Amniotic stem cell (primary cell): ENCODE results near the gene TBXAS1.

Experiments
- DNase-seq: peaks from one replicate; lab custom pipeline; 2025; lab: John Stamatoyannopoulos, UW

Gene TBXAS1

GRCh38 chr7:140000666-140001268 is 171.7 kb downstream of the TBXAS1 start:
- DNase-seq: no peak

- peak; percentile 33 for DNase-seq
Measured at GRCh38 chr7:140003913-140004382, 174.9 kb downstream of the TBXAS1 start.

GRCh38 chr7:140004672-140005071 is 175.6 kb downstream of the TBXAS1 start:
- DNase-seq: no peak

- DNase-seq: no peak
Measured at GRCh38 chr7:140005341-140005740, 176.3 kb downstream of the TBXAS1 start.

GRCh38 chr7:140005754-140006503 is 176.9 kb downstream of the TBXAS1 start:
- no peak for DNase-seq

- DNase-seq: no peak
Measured at GRCh38 chr7:140006600-140006999, 177.5 kb downstream of the TBXAS1 start.

- DNase-seq: no peak
Measured at GRCh38 chr7:140007051-140007690, 178.1 kb downstream of the TBXAS1 start.

GRCh38 chr7:140008755-140009610 is 179.9 kb downstream of the TBXAS1 start:
- DNase-seq: no peak

GRCh38 chr7:140009735-140010134 is 180.7 kb downstream of the TBXAS1 start:
- no peak for DNase-seq

- no peak for DNase-seq
Measured at GRCh38 chr7:140010194-140010895, 181.3 kb downstream of the TBXAS1 start.

- no peak for DNase-seq
Measured at GRCh38 chr7:140013676-140014075, 184.6 kb downstream of the TBXAS1 start.

GRCh38 chr7:140014123-140014522 is 185.1 kb downstream of the TBXAS1 start:
- no peak for DNase-seq

GRCh38 chr7:140015471-140015970 is 186.5 kb downstream of the TBXAS1 start:
- no peak for DNase-seq

GRCh38 chr7:140016540-140016939 is 187.5 kb downstream of the TBXAS1 start:
- no peak for DNase-seq

- DNase-seq: no peak
Measured at GRCh38 chr7:140017034-140017433, 188.0 kb downstream of the TBXAS1 start.

GRCh38 chr7:140017543-140017942 is 188.5 kb downstream of the TBXAS1 start:
- no peak for DNase-seq

GRCh38 chr7:140018125-140019043 is 189.3 kb downstream of the TBXAS1 start:
- no peak for DNase-seq

GRCh38 chr7:140019172-140019571 is 190.1 kb downstream of the TBXAS1 start:
- DNase-seq: no peak

GRCh38 chr7:140019606-140020005 is 190.5 kb downstream of the TBXAS1 start:
- DNase-seq: no peak

GRCh38 chr7:140021603-140022002 is 192.5 kb downstream of the TBXAS1 start:
- DNase-seq: no peak
